IPS DF 4.7 (cell line): Measurements from ENCODE around the gene FAM90A1.
"Not testable (repeated sequence)": the region's sequence is repeated elsewhere in the genome, so short reads cannot be mapped to it uniquely, and the experiment has no call there.

Source experiments
- DNase-seq: peaks from one replicate; pipeline ENCODE4 v3.0.0-alpha.2; 2013; ENCODE audit warnings: low spot score; ENCODE audit errors: extremely low read depth

FAM90A1 gene

DNA sequence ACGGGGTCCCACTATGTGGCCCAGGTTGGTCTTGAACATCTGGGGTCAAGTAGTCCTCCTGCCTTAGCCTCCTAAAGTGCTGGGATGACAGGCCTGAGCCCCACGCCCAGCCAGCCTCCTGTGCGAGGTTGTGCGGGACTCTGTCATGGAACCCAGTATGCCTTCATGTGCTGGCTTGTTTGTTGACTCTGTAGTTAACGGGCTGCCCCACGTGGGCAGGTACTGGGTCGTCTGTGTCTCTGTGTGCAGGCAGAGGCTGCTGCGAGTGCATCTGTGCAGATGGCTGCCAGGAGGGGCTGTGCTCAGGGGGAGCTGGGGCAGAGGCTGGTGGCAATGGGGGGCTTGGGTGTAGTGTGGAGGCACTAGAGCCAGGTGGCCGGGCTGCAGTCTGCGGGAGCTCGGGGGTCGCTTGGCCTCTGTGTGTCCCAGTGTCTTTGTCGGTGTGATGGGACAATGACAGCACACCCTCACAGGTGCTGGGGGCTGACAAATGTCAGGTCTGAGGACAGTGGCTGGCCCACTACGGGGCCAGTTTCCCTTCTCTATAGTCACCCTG, 6.0 kb upstream of the FAM90A1 start:
- DNase-seq, result not testable (repeated sequence)

- DNase-seq, result not testable (repeated sequence)
These were observed 4.5 kb upstream of the FAM90A1 start for GRCh38 chr12:8231666-8232608.

DNA sequence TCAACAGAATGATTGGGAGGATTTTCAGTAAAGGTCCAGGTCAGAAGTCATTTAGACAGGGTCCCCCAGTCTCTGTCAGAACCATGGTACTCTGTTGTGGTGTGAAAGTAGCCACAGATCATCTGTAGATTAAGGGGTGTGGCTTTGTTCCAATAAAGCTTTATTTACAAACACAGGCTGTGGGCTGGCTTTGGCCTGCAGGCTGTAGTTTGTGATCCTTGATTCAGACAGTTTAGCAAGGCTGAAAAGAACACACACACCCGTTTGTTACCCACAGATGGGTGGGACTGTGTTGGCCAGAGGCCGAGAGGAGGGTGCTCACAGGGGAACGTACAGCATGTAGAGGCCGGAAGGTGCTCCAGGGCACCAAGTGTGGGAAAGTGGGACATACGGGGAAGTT, 3.6 kb upstream of the FAM90A1 start:
- DNase-seq, result not testable (repeated sequence)

DNA sequence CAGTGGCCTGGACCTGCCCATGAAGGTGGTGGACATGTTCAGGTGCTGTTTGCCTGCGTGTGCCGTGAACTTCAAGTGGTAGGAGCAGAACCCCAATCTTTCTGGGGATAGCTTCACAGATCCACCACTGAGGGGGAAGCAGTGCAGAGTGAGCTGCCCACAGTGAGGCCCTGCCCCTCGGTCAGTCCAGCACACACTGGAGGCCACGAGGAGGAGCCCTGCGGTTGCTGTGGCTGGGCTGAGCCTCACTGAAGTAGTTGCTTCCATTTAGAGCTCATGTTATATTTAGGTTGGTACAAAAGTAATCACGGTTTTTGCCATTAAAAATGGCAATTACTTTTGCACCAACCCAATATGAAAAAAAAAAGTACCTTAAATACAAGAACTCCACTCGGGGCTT, 2.1 kb upstream of the FAM90A1 start:
- DNase-seq, result not testable (repeated sequence)

GRCh38 chr12:8228607-8229006, 1.2 kb upstream of the FAM90A1 start:
- not testable (repeated sequence) for DNase-seq

DNA sequence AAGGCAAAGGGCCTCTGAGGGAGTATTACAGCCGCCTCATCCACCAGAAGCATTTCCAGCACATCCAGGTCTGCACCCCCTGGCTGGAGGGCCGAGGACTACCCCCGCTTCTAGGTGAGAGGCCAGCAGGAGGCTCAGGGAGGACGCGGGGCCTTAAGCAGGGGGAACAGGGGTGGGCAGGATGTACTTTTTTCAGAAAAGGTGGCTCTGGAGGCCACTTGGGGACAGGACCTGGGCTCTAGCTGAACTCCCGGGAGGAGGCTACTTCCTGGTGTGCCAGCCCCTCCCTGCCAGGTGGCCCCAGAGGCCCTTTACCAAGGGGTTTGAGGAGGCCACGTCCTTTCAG, 287 bp upstream of the FAM90A1 start:
- DNase-seq, result not testable (repeated sequence)

- DNase-seq, result no peak
These were observed 1.1 kb downstream of the FAM90A1 start for GRCh38 chr12:8226355-8226754.

GRCh38 chr12:8224782-8225181, 2.6 kb downstream of the FAM90A1 start:
- DNase-seq, result not testable (repeated sequence)

DNA sequence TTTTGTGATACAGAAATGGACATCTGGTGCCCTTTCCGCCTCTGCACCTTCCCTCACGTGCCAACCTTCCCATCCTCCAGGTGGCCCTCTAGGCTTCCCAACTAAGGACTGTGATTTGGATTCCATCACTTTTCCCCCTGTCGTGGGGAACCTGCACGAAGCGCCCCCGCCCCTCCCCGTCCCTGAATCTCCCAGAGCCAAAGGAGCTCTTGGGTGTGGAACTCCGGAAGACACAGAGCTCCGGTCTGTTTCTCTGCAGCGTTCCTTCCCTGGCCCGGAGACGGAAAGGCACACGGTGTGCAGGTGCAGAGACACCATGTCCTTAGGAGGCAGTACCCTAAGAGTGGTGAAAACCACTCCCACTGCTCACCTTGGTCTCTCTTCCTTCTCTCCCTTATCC, 3.8 kb downstream of the FAM90A1 start:
- DNase-seq, result not testable (repeated sequence)

- not testable (repeated sequence) for DNase-seq
These were observed 5.1 kb downstream of the FAM90A1 start for GRCh38 chr12:8222303-8222702.

DNA sequence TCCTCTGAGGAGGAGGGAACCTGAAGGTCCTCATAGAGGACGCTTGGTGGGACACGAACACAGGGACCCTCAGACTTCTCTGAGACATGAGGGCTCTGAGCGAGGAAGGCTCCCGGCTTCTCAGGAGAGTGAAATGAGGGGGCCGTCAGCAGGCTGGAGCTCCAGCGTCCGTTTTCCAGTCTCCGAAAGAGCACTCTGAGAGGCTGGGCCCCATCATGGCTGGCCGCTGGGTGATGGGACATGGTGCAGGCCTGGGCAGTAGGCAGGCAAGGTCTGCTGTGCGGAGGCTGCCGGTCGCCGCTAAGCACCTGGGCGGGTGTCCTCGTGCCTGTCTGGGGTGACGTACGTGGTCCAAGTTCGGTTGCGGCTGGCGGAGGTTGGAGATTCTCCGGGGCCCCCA, 5.6 kb downstream of the FAM90A1 start:
- not testable (repeated sequence) for DNase-seq

- DNase-seq, result not testable (repeated sequence)
These were observed 6.0 kb downstream of the FAM90A1 start for GRCh38 chr12:8221375-8221774.

DNA sequence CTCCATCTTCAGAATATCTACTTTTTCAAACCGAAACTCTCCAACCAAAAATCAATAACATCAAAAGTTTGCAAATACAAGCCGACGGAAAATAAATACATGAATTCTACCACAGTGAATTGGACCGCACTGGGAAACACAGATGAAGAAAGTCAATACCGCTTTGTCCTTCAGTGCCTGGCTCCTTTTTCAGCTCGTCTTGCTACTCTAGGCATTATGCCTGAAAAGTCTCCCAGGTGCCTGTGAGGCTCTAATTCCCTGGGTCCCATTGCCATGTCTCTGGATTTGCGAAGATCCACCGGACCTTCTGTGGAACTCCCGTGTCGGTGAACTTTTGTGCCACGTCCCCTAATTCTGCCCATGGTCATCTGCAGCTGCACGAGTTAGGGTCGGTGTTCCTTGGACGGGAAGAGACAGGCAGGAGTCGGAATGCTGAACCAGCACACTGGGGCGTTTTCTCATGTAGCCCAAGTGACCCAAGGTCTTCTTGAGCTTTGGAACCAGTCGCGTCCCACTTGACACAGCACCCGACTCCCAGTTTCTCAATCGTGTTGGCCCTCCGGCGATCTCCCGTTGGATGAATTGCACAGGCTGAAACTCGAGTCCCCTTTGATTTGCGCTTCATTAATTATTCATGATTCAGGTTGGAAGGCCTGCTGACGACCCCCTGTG, 8.6 kb downstream of the FAM90A1 start:
- not testable (repeated sequence) for DNase-seq

DNA sequence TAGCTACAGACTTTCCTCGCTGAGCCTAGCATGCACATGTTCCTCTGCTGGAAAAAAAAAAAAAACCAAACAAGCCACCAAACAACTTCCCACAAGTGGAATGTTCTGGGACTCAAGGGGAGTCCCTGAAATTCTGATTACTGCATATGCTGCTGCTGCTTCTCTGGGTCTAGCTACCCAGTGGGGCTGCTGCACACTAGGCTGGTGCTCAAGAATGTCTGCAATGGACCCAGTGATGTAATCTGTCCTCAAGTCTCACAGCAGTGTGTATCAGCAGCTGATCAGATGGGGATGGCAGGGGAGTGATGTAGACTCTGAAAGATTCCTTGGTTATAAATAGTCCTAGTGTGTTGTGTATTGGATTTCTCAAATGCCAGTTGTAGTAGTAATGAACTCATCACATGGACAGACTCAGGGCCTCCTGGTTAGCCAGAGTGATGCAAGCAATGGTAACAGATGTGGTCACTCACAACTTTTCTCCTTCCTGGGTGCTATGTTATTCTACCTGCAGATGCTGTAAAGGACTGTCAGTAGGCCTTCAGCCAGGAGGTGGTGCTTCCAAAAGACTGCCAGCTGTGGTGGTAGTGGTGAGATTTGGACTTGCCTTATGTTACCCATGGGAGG, 29.6 kb downstream of the FAM90A1 start:
- not testable (repeated sequence) for DNase-seq

- not testable (repeated sequence) for DNase-seq
These were observed 39.3 kb downstream of the FAM90A1 start for GRCh38 chr12:8188088-8188487.

DNA sequence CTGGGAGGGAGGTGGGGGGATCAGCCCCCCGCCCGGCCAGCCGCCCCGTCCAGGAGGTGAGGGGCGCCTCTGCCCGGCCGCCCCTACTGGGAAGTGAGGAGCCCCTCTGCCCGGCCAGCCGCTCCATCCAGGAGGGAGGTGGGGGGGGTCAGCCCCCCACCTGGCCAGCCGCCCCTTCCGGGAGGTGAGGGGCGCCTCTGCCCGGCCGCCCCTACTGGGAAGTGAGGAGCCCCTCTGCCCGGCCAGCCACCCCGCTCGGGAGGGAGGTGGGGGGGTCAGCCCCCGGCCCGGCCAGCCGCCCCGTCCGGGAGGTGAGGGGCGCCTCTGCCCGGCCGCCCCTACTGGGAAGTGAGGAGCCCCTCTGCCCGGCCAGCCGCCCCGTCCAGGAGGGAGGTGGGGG, 43.2 kb downstream of the FAM90A1 start:
- DNase-seq, result not testable (repeated sequence)

DNA sequence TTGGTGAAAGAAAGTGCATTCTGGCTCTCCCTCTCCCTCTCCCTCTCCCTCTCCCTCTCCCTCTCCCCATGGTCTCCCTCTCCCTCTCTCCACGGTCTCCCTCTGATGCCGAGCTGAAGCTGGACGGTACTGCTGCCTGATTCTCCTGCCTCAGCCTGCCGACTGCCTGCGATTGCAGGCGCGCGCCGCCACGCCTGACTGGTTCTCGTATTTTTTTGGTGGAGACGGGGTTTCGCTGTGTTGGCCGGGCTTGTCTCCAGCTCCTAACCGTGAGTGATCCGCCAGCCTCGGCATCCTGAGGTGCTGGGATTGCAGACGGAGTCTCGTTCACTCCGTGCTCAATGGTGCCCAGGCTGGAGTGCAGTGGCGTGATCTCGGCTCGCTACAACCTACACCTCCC, 44.1 kb downstream of the FAM90A1 start:
- not testable (repeated sequence) for DNase-seq

GRCh38 chr12:8182923-8183322, 44.5 kb downstream of the FAM90A1 start:
- DNase-seq, result not testable (repeated sequence)

DNA sequence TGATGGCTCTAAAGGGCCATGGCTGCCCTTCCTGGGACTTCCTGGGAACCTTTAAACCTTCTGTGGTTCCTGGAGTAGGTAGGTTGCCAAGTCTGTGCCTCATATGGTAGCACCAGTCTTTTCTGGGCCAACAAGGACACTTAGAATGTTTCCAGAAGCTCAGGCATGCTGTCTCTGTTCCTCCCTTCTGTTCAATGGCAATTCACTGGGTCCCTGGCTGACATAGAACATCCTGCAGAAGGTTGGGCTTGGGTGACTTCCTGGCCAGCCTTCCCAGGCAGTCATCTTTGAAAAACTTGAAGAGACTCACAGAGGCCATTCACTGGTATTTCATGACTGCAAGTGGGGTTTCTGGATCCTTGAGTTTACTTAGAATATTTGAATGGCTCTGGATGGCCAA, 46.1 kb downstream of the FAM90A1 start:
- DNase-seq, result not testable (repeated sequence)

GRCh38 chr12:8179989-8180585, 47.3 kb downstream of the FAM90A1 start:
- DNase-seq, result not testable (repeated sequence)

- not testable (repeated sequence) for DNase-seq
These were observed 54.5 kb downstream of the FAM90A1 start for GRCh38 chr12:8172911-8173310.
